Kidney (tissue), 14 donors: ENCODE data around the gene SLC2A9. TPM values are rescaled to one million over a fixed set of nuclear protein-coding genes. Genes with fewer than 3 reads are reported as not detected.

Experiments used
- DNase-seq, 5 donors: peaks; one replicate each; pipeline ENCODE4 v3.0.0-alpha.2; 2013 to 2020
- FAIRE-seq: peaks from 2 replicates; lab custom pipeline; 2012; peaks lifted over from hg19 to GRCh38; lab: Jason Lieb, UNC
- H3K27ac ChIP-seq, 2 donors: one replicate each; pipeline ENCODE4 v1.7.0; 2013; ENCODE audit warnings: low read depth in 2 of 2, low read length in 2 of 2, inconsistent platforms in 1 of 2
- H3K27me3 ChIP-seq: one replicate; pipeline ENCODE4 v1.7.1; 2013; ENCODE audit warnings: low read length, inconsistent platforms; ENCODE audit not compliant: control insufficient read depth, insufficient read depth
- H3K36me3 ChIP-seq, 3 donors: one replicate each; pipeline versions ENCODE4 v1.7.0 to v1.7.1; 2013; ENCODE audit warnings: low read length in 3 of 3, control low read depth in 1 of 3, inconsistent platforms in 1 of 3; ENCODE audit not compliant: insufficient read depth in 3 of 3, control insufficient read depth in 2 of 3
- H3K4me1 ChIP-seq, 3 donors: one replicate each; pipeline versions ENCODE4 v1.7.0 to v1.7.1; 2013; ENCODE audit warnings: low read length in 3 of 3, inconsistent platforms in 1 of 3, low read depth in 1 of 3; ENCODE audit not compliant: control insufficient read depth in 2 of 3, insufficient read depth in 2 of 3
- H3K4me3 ChIP-seq, 3 donors: one replicate each; pipeline versions ENCODE4 v1.7.0 to v1.8.1; 2013; ENCODE audit warnings: low read length in 3 of 3, control low read depth in 1 of 3, inconsistent platforms in 1 of 3
- H3K9ac ChIP-seq, 3 donors: one replicate each; pipeline versions ENCODE4 v1.7.0 to v1.7.1; 2013; ENCODE audit warnings: low read length in 3 of 3, control low read depth in 1 of 3, inconsistent platforms in 1 of 3
- H3K9me3 ChIP-seq, 3 donors: one replicate each; pipeline versions ENCODE4 v1.7.0 to v1.7.1; 2013; ENCODE audit warnings: low read length in 3 of 3, control low read depth in 1 of 3, inconsistent platforms in 1 of 3; ENCODE audit not compliant: control insufficient read depth in 2 of 3, insufficient read depth in 1 of 3
- CTCF ChIP-seq: IDR thresholded peaks from 3 replicates; pipeline ENCODE4 v1.5.1; 2012; ENCODE audit warnings: mild to moderate bottlenecking, moderate library complexity, borderline replicate concordance; ENCODE audit not compliant: insufficient read depth; ENCODE audit errors: extremely low read depth
- intact Hi-C: fragments of 100-400 bp; cut with DNase I; formaldehyde crosslinking; loops from one replicate; pipeline ENCODE4 v1.11.1; 2022
- polyA plus RNA-seq: library from polyadenylated mRNA; stranded (reverse); fragments of 350-450 nt; fragmentation: Illumina TruSeq; extraction: RNeasy Lipid Tissue Mini Kit (QIAGEN cat#74804); gene quantifications from one replicate; pipeline ENCODE4 v1.2.3, GENCODE V29; 2014; ENCODE audit warnings: low read depth, low replicate concordance; ENCODE audit not compliant: insufficient read depth
- total RNA-seq: library from RNA; stranded (reverse); fragmentation: NEBNext Ultra II Directional; extraction: Animal tissue kit (Norgen Biotek cat#: 25700); gene quantifications from one replicate; pipeline ENCODE4 v1.2.1, GENCODE V29; 2021
- donor health status: control.
- donor health status: control.
- donor health status: control.
- donor health status: control.
- donor health status: control.
- donor health status: DM: yes; HTN: yes; CAD: no.
- donor health status: Normal renal cell carcinoma (clear cell type).

Gene SLC2A9
- total and polyA plus RNA-seq, 2 donors from 2014 or later = 41.5 to 47.6 TPM

- intact Hi-C loops = no loop called here
- H3K9me3 ChIP-seq = no peaks in the 10 kb centered on the region
- DNase-seq (no peak), FAIRE-seq (no peak)
- no peak overlapping the region for H3K9ac ChIP-seq
- no peaks in the 10 kb centered on the region for H3K36me3 ChIP-seq
- TF ChIP-seq CTCF = no peak
- H3K4me1 ChIP-seq = peaks cover 0 to 32% (median 17%) of the 10 kb centered on the region in 3 donors
- no peak overlapping the region for H3K4me3 ChIP-seq
- peak overlapping the region; percentile 11 to 18 for H3K27ac ChIP-seq
- H3K27me3 ChIP-seq = no peaks in the 10 kb centered on the region
Observed at GRCh38 chr4:10023806-10024205, 2.5 kb upstream of the SLC2A9 start.

GRCh38 chr4:10023050-10023419, 1.7 kb upstream of the SLC2A9 start:
- Histone ChIP-seq H3K9ac (no peak overlapping the region), H3K4me3 (no peak overlapping the region), H3K9me3 (no peaks in the 10 kb centered on the region), H3K27ac (no peak overlapping the region), H3K27me3 (no peaks in the 10 kb centered on the region), H3K4me1 (peaks cover 0 to 30% (median 23%) of the 10 kb centered on the region in 3 donors), H3K36me3 (no peaks in the 10 kb centered on the region)
- no peak for DNase-seq
- FAIRE-seq = no peak
- intact Hi-C loops = no loop called here
- no peak for TF ChIP-seq CTCF

GRCh38 chr4:10022346-10023049, 1.2 kb upstream of the SLC2A9 start:
- H3K9ac ChIP-seq = no peak overlapping the region
- no peaks in the 10 kb centered on the region for H3K9me3 ChIP-seq
- TF ChIP-seq CTCF = no peak
- H3K4me1 ChIP-seq = peaks cover 0 to 34% (median 24%) of the 10 kb centered on the region in 3 donors
- H3K36me3 ChIP-seq = no peaks in the 10 kb centered on the region
- intact Hi-C loops = no loop called here
- no peak for FAIRE-seq
- H3K27ac ChIP-seq = peak overlapping the region; percentile 67 to 95
- H3K27me3 ChIP-seq = no peaks in the 10 kb centered on the region
- no peak overlapping the region for H3K4me3 ChIP-seq
- DNase-seq = no peak

- Histone ChIP-seq H3K4me3 (peak overlapping the region in 1 of 3 donors; percentile 76), H3K27me3 (no peaks in the 10 kb centered on the region), H3K4me1 (peaks cover 0 to 34% (median 24%) of the 10 kb centered on the region in 3 donors), H3K27ac (peak overlapping the region; percentile 67 to 95), H3K36me3 (no peaks in the 10 kb centered on the region), H3K9ac (peak overlapping the region in 1 of 3 donors; percentile 83), H3K9me3 (no peaks in the 10 kb centered on the region)
- TF ChIP-seq CTCF = no peak
- FAIRE-seq = no peak
- DNase-seq = no peak
- intact Hi-C loops = no loop called here
Observed at GRCh38 chr4:10021653-10022023, 341 bp upstream of the SLC2A9 start.
